Fibroblast of skin of abdomen (primary cell): ENCODE results near the gene EFCAB5. TPM values are rescaled to one million over a fixed set of nuclear protein-coding genes. Genes with fewer than 3 reads are reported as not detected.
"Not testable (repeated sequence)": the region's sequence is repeated elsewhere in the genome, so short reads cannot be mapped to it uniquely, and the experiment has no call there.

Experiments used
- DNase-seq: peaks from one replicate; pipeline ENCODE4 v3.0.0-alpha.2; 2013
- polyA plus RNA-seq, 2 experiments: library from polyadenylated mRNA; unstranded; fragments of 120-200 nt; gene quantifications; one replicate each; pipeline ENCODE4 v1.2.1, GENCODE V29; 2013; ENCODE audit not compliant: insufficient read length in 2 of 2

The EFCAB5 gene
- polyA plus RNA-seq (2013, experiment 1 of 2; ENCODE audit: insufficient read length): 0.50 TPM
- polyA plus RNA-seq (2013, experiment 2 of 2; ENCODE audit: insufficient read length): 0.24 TPM

DNA sequence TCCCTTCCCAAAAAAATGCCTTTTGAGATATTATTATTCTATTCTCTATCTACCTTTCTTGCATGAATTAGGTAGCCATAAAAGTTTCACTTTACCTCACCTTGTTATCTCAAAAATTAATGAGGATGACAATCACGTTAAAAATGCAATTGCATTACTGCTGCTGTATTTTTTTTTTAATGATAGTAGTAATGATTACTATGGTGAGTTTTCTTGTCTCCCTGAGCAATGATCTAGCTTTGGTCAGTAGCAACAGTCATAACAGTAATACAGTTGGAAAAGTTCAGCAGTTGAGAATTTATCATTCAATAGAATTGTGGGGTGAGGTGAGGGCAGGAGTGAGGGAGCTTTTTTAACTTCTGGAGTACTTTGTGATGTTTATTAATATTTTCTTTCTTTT, at the start of gene EFCAB5:
TSS of gene EFCAB5 (plus strand) at position 301 of the 400 bp plus-strand sequence. CDS start 163 bp downstream, outside the sequence.
- DNase-seq: no peak

DNA sequence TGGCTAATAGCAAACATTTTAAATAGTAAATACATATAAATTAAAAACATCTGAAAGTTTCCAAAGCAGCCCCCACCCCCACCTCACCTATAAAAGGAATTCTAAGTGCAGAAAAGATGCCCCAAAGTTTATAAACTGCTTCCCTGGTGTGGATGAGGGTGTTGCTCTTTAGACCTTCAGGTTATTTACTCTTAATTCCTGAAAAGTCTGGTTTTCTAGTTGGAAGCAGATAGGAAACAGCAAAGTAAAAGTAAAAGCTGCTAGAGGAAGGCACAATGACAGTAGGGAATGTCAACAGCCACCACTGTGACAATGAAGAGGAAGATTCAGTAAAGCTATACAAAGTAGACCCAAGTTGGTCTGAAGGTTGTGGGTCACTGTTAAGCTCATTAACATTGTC, 49.2 kb upstream of the EFCAB5 start:
- no peak for DNase-seq

GRCh38 chr17:29897136-29897535, 44.3 kb upstream of the EFCAB5 start:
- DNase-seq: not testable (repeated sequence)

DNA sequence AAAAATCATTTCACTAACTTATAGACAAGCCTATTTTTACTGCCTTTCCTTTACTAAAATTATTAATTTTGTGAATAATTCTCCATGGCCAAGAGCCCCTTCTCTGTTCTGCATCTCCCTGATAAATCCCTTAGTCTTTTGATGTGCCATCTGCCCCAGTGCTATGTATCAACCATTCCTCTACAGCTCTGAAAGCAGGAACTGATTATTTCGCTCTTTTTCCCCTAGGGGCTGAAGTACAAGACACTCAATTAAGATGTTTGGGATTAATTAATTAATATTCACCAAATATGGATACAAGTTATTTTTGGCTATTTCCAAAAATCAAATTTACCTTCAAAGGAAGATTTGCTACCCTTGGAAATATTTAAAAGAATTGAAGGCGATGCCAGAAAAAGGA, 38.0 kb upstream of the EFCAB5 start:
- no peak for DNase-seq

DNA sequence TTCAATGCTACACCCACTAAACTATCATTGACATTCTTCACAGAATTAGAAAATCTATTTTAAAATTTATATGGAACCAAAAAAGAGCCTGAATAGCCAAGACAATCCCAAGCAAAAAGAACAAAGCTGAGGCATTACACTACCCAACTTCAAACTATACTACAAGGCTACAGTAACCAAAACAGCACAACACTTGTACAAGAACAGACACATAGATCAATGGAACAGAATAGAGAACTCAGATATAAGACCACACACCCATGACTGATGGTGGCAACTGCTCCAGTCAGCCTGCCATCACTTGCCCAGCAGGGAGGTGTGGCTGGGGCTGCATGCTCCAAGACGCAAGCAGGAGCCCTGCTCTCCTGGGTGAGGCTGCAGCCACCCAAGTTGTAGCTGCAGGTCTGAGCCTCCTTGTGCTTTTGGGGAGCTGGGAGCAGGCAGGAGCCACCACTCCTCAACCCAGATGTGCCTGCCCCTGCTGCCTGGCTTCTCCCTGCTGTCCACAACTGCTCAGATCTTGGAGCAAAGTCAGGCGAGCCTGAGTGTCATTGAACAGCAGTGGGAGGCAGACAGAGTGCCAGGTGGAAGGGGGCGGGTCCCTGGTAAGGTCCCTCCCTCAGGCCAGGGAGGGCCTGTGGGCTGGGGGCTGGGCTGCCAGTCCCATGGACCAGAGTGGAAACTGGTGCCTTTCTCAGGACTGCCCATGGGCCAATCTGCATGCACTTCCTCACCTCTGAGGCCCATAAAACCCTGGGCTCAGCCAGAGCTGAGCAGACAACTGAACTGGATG, 36.2 kb upstream of the EFCAB5 start:
- DNase-seq: no peak

GRCh38 chr17:29905879-29906167, 35.6 kb upstream of the EFCAB5 start:
- no peak for DNase-seq

GRCh38 chr17:29906969-29907368, 34.5 kb upstream of the EFCAB5 start:
- no peak for DNase-seq

DNA sequence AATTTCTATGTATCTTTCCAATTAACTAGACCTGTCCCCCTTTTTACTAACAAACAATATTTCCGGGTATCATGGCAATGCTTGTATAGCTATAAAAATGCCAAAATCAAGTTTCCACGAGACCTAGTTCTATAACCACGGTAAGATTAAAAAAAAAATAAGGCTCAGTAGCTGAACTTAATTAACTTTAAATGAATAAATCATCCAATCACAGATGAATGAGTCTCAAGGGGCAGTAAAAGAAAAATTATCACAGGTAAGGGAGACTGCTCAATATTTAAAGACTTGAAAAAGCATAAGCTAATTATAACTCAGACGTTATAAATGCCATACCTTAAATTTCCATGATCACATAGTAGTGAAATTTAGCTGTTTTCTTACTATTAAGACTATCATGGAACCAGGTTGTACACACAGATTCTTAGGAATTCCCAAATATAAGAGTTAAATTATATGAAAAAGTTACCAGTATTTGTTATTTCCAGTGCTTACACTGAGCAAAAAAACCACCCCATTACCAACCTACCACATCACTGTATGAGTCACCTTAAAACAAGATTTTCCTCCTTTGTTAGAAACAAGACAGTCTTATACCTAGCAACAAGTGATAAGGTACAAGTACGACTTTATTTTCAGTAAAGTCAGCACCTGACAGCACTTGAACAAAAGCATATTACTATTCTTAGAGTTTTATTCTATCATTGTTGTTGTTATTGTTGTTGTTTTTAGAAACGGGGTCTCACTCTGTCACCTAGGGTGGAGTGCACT, 32.0 kb upstream of the EFCAB5 start:
- DNase-seq: no peak

DNA sequence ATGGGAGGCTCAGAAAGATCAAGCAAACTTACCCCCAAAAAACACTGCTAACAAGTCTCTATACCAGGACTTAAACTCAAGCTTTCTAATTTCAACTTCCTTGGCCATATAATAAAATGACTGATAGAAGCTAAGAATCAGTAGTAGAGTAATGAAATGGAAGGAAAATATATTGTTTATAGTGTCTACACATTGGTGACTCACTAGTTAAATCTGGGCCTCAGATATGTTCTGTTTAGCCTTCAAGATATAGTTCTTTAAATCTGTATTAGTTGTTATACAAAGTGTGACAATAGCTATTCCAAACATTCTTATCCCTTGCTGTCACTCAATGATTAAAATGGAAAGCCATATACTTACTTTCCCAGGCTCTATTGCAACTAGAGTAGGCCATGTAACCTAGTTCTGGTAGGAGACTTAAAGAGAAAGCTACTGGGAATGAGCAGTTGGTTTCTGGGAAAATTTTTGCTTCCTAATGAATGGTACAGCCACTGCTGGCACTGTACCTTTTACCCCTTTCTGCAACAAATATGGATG, 29.7 kb upstream of the EFCAB5 start:
- peak; percentile 6 for DNase-seq

DNA sequence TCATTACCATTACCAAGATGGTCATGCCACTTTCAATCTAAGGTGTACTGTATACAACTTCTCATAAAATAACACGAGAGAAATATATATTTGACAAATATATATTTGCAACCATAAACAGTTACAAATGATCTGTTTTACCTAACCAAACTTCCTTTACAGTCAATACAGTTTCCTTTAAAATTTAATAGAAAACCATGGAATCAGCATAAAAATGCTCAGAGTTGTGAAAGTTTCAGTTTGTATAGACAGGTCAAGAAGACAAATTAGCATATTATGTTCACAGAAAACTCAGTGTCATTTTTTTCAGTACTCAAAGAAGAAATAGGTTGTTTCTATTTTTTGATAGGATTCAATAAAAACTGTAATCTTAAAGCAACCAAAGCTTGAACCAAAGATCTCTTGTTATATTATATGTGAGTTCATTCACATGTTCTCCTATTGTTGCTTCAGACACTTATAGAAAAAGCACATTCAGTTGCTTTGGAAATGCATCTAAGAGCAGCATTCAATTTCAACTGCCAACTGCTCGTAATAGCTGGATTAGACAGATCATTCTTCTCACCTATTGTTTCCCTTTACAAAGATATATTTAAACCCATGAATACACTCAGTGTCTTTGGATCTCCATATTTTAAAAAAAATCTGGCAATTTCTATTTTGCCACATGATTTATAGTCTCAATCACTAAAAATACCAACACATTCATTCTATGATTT, 26.5 kb upstream of the EFCAB5 start:
- no peak for DNase-seq

DNA sequence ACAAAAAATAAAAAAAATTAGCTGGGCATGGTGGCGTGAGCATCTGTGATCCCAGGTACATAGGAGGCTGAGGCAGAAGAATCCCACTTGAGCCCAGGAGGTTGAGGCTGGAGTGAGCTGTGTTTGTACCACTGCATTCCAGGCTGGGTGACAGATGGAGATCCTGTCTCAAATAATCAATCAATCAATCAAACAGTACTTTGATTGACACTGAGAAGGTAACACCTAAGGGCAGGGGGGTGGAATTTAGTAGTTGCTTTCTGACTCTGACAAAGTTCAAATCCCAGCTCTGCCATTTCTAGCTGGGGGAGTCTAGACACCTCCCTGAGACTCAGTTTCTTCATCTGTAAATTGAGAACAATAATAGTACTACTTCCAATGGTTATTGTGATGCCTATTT, 23.4 kb upstream of the EFCAB5 start:
- DNase-seq: no peak

DNA sequence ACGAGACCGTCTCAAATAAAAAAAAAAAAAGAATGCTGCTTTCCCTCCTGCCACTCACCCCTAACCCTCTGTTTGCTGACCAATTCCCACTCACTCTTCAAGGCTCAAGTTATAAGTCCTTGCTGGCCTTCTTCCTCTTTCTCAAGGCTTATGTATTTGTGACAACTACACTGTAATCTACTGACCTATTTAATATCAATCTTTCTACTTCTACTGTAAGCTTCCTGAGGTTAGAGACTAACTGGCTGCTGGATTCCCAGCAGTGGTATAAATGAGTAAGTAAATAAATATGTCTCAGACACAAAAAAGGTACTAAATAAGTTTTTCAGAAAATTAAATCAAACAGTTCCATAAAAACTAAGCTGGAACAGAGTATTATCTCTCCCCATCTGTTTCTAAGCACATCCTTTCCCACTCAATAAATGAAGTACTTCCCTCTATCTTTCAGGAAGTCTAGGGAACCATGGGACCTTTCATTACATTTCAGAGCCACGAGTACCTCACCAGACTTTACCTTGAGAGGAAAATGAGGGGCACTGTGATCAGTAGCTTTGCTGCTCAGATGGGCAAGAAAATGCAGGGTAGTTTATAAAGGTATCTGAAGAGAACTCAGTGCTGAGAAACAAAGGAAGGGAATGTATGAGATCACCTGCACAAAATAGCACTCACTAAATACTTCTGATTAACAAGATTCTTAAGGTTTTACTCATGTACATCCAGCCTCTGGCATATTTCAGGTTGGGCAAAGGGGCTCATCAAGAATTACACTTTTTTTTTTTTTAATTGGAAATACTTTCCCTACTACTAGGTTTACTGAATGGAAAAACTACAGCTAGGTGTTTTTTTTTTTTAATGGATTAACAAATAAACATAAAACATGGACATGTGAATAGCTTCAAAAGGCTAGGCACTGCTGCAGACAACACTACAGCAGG, 22.2 kb upstream of the EFCAB5 start:
- peak; percentile 61 for DNase-seq

GRCh38 chr17:29924786-29925185, 16.6 kb upstream of the EFCAB5 start:
- DNase-seq: no peak

- no peak for DNase-seq
These were observed 13.9 kb upstream of the EFCAB5 start for GRCh38 chr17:29927546-29927945.

- DNase-seq: peak; percentile 18
These were observed 12.4 kb upstream of the EFCAB5 start for GRCh38 chr17:29929006-29929532.

DNA sequence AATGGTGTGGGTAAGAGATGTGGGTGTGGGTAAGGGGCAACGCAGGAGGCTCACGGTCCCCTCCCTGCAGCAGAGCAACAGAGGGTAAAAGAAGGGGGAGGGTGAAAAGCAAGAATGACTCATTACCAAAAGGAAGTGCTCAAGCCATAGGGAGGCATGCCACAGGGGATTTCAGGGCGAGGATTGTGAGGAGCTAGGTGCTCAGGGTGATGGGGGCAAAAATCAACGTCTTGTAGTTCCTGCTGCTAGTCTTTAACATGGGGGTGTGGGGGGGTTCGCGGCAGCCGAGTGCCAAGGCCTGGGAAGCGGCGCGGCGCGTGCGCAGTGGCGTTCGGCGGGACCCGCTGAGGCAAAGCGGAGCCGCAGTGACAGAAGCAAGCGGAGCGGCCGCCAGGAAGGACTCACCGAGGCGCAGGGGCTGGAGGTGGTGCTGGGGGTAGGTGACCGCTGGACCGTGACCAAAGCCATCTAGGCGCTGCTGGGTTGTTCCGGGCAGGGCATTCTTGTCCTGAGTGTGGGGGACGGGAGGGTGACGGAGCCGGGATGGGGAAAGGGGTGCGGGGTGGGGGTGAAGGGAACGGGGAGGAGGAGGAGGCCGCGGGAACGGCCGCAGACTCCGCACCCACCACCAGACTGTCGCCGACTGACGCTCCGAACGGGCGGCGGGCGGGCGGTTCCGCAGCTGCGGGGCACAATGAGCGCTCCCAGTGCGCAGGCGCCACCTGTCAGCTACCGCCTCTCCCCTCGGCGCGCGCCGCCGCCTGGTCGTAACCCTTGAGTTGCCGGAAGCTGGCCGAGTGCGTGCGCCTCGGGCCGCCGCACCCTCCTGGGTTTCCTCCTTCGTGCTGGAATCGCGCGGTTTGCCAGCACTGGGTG, 11.7 kb upstream of the EFCAB5 start, which contains the start of gene SSH2:
TSS of gene SSH2 (minus strand) at position 696 of the 876 bp plus-strand sequence. CDS start at position 468, 228 bp downstream.
- DNase-seq: peak; percentile 84

- no peak for DNase-seq
These were observed 10.9 kb upstream of the EFCAB5 start for GRCh38 chr17:29930409-29931010.

DNA sequence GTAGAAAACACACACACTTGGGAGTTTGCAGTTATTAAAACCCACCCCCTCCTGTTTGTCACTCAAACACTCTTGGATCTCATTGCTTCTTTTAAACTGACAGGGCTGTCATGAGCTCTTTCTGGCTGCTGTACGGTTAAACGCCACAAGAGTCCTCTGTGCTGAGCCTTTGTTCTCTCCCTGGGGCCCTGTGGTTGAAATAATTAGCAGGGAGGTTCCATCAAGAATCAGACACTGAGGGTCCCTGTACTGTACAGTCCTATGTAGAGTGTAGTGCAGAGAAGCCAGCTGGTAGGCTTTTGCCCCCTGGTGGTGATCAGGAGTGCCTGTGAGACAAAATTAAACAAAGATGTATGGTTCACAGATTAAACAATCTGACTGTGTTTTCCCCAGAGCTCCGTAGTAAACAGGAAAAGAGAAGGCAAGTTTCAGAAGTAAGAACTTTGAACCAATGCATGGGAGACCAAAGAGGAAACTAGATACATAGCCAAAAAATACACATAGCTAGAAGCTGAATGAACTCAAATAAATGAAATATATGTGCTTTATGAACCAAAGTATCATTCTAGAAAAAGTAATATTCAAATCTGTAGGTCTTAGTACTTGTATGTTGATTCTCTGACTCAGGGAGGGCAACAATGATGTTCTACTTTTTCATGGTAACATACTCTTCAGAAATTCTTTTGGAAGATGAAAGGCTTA, 10.1 kb upstream of the EFCAB5 start:
- DNase-seq: peak; percentile 81

GRCh38 chr17:29933379-29933778, 8.1 kb upstream of the EFCAB5 start:
- peak; percentile 16 for DNase-seq
